NCI-H146 treated with DMSO at 0.1 percent for 48 hours (cell line): ENCODE data around the gene AP1B1.
A peak's percentile ranks its signal among the peaks of the same experiment; 100 is the strongest.
"Not testable (repeated sequence)": the region's sequence is repeated elsewhere in the genome, so short reads cannot be mapped to it uniquely, and the experiment has no call there.

ENCODE experiments used
- DNase-seq: peaks from one replicate; lab custom pipeline; 2025; ENCODE audit not compliant: unreplicated experiment; lab: John Stamatoyannopoulos, UW

AP1B1 gene

GRCh38 chr22:29387921-29388758, at the start of gene AP1B1:
Gene AP1B1 (minus strand): TSS chr22:29388570. CDS start chr22:29367243, 21,327 bp downstream.
- DNase-seq: peak; percentile 64

DNA sequence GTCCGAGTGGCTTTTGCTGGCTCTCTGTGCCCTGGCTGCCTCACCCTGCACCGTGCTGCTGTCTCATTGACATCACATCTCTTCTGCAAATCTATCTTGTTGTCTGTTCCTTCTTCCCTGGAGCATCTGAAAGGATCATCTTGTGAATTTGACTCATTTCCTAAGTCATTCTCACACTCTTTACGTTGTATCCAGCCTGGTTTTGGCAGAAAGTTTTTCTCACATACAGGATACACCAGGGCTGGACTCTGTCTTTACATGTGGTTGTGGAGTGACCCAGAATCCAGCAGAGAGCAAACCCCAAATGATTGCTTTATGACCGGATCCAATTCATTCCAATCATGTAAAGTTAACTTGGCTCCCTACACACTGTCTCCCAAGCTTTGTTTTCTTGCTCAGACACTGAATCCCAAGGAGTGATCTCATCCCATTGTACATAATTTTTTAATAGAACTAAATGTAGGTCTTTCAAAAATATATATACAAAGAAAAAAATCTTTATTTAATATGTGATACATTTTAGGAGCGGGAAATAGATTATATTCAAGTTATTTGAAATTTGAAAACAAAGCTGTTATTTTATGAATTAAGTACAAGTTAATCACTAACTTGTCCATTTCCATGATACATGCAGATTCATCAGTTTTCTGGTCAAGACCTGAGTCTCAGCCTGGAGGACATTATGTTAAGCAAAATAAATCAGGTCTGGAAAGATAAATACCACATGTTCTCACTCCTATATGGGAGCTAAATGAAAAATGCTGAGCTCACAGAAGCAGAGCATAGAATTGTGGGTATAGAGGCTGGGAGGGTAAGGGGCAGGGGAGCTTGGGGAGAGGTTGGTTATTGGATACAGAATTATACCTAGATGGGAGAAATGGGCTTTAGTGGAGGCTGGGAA, 47.1 kb upstream of the AP1B1 start:
- no peak for DNase-seq

DNA sequence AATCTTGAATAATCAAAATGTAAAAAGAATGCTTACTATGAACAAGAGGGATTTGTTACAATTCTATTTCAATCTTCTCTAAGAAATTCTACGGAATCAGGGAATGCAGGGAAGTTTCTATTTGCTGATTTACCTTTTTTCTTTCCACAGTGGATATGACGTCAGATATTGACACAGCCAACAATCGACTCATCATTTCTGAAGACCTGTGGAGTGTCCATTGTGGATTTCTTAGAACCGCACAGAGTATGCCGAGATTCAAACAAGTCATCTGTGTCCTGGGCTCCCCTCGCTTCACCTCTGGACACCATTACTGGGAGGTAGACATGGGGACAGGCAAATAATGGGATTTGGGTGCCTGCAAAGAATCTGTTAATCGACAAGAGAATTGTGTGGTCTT, 45.9 kb upstream of the AP1B1 start:
- no peak for DNase-seq

GRCh38 chr22:29433856-29434255, 45.5 kb upstream of the AP1B1 start:
- no peak for DNase-seq

DNA sequence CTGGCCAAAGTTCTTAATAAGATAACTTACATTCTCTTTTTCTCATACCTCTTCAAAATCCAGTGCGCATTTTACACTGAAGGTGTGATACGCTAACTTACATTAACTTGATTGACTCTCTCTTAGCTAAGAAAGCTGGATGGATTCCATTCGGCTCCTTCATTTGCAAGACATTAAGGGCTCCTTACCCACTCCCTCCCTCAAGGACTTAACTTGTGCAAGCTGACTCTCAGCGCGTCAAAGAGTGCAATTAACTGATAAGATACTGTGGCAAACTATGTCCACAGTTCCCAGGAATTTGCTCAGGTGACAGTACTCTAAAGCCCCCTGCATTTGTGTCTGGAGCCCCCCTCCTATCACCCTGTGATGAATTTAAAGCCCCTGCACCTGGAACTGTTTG, 43.6 kb upstream of the AP1B1 start:
- no peak for DNase-seq

GRCh38 chr22:29427176-29427760, 38.9 kb upstream of the AP1B1 start:
- DNase-seq: no peak

- no peak for DNase-seq
Measured at GRCh38 chr22:29426476-29426875, 38.1 kb upstream of the AP1B1 start.

DNA sequence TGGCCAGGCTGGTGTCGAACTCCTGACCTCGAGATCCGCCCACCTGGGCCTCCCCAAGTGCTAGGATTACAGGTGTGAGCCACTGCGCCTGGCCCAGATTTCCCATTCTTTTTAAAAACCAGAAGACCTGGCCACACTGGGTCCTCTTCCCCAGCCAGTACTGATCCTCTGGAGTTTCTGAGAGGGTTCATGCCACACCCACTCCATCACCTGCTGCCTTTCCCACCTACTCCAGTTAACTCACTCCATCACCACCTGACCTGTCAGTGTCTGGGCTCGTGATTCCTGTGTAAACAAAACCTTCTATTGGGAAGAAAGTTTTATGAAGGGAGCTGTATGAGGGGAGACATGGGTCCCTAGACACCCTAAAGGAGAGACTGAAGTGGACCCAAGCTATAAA, 30.3 kb upstream of the AP1B1 start:
- DNase-seq: not testable (repeated sequence)

DNA sequence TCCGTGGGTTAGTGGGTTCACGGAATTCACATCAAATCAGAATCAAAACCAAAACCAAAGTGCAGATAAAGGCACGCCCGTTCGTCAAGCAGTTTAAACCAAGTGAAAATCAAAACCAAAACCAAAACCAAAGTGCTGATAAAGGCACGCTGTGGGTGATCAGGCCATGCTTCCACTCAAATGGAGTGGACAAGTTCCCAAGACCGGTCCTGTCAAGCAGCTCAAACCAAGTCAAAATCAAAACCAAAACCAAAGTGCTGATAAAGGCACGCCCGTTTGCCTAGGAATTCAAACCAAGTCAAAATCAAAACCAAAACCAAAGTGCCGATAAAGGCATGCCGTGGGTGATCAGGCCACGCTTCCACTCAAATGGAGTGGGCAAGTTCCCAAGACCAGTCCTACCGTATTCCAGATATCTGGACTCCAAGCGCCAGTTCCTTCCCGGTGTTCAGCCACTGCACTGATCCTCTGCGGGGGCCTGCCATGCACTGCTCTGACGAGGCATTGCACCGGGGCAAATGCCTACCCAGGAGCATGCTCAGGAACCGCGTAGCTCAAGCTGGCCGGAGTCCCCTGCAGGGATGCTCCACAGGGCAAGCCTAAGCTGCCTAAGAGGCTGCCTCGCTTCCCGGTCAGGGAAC, 26.7 kb upstream of the AP1B1 start:
- not testable (repeated sequence) for DNase-seq

- not testable (repeated sequence) for DNase-seq
Measured at GRCh38 chr22:29412772-29413171, 24.4 kb upstream of the AP1B1 start.

DNA sequence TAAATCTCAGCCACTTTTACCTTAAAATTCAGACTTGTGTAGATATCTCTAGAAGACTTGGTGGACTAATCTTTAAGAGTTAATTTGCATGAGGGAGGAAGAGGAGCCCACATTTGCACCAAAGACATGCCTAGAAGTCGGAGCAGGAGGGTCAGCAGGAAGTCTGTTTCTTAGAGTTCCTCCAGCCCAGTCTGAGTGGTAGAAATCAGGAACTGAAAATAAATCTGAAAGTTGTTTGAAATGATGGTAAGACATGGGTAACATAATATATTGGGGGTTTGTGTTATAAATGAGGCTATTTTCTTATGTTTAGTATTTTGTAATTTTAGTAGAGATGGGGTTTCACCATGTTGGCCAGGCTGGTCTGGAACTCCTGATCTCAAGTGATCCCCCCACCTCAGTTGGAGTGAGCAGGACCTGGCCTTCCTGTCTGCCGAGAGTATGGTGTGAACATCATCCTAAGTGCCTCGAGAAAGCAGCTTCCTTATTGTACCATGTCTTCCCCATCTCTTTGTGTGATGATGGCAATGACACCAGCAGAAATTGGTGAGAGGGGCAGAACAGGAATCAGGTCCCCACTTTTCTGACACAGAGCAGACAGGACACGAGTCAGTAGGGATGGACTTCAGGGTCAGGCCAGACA, 23.3 kb upstream of the AP1B1 start:
- DNase-seq: not testable (repeated sequence)

DNA sequence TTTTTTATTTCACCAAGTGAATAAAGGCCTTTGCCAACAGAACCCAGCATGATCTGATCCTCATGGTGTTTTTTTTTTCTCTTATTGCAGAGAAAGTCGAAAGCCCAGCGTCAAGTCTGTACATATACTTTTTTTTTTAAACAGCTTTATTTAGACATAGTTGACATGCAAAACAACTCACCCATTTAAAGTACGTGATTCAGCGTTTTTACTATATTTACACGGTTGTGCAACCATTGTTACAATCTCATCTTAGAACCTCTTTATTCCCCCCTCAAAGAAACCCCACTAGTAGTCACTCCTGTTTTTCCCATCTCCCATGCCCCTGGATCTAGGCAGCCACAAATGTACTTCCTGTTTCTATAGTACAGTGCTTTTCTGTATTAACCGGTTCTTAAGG, 20.6 kb upstream of the AP1B1 start:
- no peak for DNase-seq

DNA sequence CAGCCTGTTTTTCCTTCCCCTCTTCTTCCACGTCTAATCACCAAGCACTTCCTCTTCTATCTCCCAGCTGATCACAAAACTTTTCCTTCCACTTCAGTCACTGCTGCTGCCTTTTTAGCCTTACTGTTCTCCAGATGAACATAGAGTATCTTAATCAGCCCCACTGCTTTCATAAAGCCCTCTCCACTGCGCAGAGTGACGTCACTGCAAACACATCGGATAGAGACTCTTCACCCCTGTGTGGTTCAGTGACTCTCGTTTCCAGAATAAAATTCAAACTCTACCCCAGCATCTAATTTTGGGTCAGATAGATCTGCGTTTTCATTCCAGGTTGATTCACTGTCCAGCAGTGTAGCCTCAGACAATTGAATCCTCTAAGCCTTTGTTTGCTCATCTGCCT, 13.2 kb upstream of the AP1B1 start:
- not testable (repeated sequence) for DNase-seq

DNA sequence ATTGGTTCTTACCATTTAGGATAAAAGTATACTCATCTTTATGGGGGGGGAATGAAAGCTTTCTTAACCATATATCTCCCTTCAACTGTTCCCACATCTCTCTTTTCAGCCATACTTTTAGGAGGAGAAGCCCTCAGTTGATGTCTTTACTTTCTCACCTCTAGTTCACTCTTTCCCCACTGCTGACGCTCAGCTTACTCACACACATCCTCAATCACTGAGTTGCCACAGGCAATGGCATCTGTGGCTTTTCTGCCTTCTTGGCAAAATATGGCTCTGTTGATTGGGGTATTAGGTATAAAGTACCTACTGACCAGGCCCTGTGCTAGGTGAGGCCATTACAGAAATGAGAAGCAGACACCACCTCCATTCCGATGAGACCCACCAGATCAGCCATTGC, 12.2 kb upstream of the AP1B1 start:
- no peak for DNase-seq

DNA sequence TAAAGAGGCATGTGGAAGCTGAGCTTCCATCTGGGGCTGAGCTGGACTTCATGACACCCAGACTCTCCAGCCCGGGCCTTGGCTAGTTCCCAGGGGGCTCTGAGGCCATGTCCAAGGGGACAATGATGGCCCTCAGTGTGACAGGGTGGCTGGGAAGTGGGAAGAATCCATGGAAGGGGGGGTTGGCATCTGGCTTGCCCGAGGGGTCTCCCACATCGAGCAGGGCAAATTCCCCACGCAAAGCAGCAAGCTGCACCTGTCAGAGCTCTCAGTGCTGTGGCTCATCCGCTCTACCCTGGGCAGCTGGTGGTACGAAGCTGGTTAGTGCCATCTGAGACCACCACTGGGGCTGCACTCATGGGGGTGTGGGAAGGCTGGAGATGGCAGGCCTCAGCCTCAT, 9.4 kb upstream of the AP1B1 start:
- no peak for DNase-seq

DNA sequence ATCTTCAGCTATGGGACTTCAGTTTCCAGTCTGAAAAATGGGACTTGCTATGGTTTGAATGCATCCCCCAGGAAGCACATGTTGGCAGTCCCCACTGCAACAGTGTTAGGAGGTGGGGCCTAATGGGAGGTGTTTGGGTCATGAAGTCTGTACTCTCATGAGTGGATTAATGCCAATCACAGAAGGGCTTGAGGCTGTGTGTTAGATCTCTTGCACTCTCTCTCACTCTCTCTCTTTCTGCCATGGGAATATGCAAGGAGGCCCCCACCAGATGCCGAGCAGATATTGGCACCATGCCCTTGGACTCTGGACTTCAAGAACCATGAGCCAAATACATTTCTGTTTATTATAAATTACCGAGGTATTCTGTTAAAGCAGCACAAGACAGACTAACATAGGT, 7.8 kb upstream of the AP1B1 start:
- no peak for DNase-seq

- peak; percentile 55 for DNase-seq
Measured at GRCh38 chr22:29394931-29395581, 6.7 kb upstream of the AP1B1 start.

DNA sequence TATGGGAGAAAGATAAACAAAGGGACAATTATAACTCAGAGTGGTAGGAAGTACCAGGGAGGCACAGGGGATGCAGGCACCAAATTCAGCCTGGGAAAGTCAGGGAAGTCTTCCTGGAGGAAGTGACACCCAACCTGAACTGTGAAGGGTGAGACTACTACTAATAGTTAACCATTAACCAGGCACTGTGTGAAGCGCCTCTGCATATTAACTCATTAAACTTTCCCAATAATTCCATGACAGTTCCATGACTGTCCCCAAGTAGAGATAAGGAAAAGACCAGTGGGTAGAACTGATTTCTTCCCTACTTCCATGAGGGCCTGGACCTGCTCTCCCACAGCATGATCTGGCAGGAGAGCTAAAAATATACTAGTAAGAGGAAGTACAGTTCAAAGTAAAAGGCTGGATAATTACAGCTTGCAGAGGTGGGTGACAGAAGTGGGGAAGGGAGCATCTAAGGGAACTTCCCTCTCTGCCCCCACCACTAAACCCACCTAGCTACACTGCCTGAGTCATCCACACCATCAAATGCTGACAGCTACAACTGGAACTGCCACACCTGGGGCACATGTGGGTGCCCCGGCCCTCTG, 4.7 kb upstream of the AP1B1 start:
- DNase-seq: no peak

DNA sequence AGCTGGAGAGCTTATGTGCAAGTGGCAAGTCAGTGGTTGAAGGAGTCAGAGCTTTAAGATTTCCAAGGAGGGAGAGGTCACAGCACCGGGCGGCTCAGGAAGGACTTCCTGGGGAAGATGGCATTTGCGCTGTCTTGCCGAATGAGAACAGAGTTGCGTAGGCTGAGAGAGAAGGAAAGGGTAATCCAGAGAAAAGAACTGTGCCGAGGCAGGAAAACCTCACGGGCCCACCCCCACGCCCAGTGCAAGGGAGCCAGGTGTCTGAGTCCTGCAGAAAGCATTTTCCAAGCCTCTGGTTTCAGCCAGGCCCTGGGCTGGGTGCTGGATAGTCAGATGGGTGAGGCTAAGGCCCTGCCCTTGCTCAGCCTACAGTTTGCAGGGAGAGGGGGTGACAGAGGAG, 3.2 kb upstream of the AP1B1 start:
- DNase-seq: no peak

DNA sequence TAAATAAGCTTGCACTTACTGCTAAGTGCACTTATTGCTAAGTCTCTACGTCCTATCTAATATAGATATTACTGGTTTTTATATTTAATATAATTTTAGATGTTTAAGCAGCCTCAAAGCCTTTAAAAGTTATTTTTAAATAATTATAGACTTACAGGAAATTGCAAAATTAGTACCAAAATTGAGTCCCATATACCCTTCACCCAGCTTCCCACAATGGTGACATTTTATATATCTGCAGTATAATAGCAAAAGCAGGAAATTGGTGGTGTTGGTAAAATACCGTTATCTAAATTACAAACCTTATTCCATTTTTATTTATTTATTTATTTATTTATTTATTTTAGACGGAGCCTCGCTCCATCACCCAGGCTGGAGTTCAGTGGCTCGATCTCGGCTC, 1.9 kb upstream of the AP1B1 start:
- DNase-seq: no peak
